ENCODE results near the gene AARS2.
"Not testable (repeated sequence)": the region's sequence is repeated elsewhere in the genome, so short reads cannot be mapped to it uniquely, and the experiment has no call there.

Gene AARS2

GRCh38 chr6:44328203-44328602 lies 15.1 kb upstream of the AARS2 start:
- not testable (repeated sequence) for DNase-seq

- no peak for DNase-seq
Measured at GRCh38 chr6:44327760-44328159, 14.6 kb upstream of the AARS2 start.

GRCh38 chr6:44327096-44327495 lies 13.9 kb upstream of the AARS2 start:
- no peak for DNase-seq

GRCh38 chr6:44321210-44321609 lies 8.1 kb upstream of the AARS2 start:
- DNase-seq = no peak

- not testable (repeated sequence) for DNase-seq
Measured at GRCh38 chr6:44317136-44317631, 4.0 kb upstream of the AARS2 start.

GRCh38 chr6:44316481-44316880 lies 3.3 kb upstream of the AARS2 start:
- no peak for DNase-seq

GRCh38 chr6:44315951-44316350 lies 2.8 kb upstream of the AARS2 start:
- no peak for DNase-seq

GRCh38 chr6:44315516-44315915 lies 2.4 kb upstream of the AARS2 start:
- no peak for DNase-seq

- not testable (repeated sequence) for DNase-seq
Measured at GRCh38 chr6:44314657-44315056, 1.5 kb upstream of the AARS2 start.

- no peak for DNase-seq
Measured at GRCh38 chr6:44311767-44312166, 1.4 kb downstream of the AARS2 start.

- DNase-seq = no peak
Measured at GRCh38 chr6:44311304-44311703, 1.8 kb downstream of the AARS2 start.

- DNase-seq = no peak
Measured at GRCh38 chr6:44310241-44310640, 2.9 kb downstream of the AARS2 start.

- DNase-seq = no peak
Measured at GRCh38 chr6:44309631-44310030, 3.5 kb downstream of the AARS2 start.

GRCh38 chr6:44309092-44309491 lies 4.1 kb downstream of the AARS2 start:
- no peak for DNase-seq

- no peak for DNase-seq
Measured at GRCh38 chr6:44307217-44307616, 5.9 kb downstream of the AARS2 start.

- no peak for DNase-seq
Measured at GRCh38 chr6:44306710-44307109, 6.4 kb downstream of the AARS2 start.

- no peak for DNase-seq
Measured at GRCh38 chr6:44305200-44305725, 7.9 kb downstream of the AARS2 start.

GRCh38 chr6:44304282-44305199 lies 8.6 kb downstream of the AARS2 start:
- DNase-seq = peak; percentile 72

- DNase-seq = no peak
Measured at GRCh38 chr6:44303842-44304241, 9.3 kb downstream of the AARS2 start.

GRCh38 chr6:44302856-44303255 lies 10.3 kb downstream of the AARS2 start:
- no peak for DNase-seq

- no peak for DNase-seq
Measured at GRCh38 chr6:44301782-44302564, 11.2 kb downstream of the AARS2 start.

GRCh38 chr6:44301106-44301505 lies 12.0 kb downstream of the AARS2 start:
- no peak for DNase-seq

- no peak for DNase-seq
Measured at GRCh38 chr6:44300292-44300823, 12.8 kb downstream of the AARS2 start.

Measured in islet precursor cell (in vitro differentiated cells).